HG03571 (cell line): ENCODE results near the gene ZNF215.
A peak's percentile ranks its signal among the peaks of the same experiment; 100 is the strongest.
"Not testable (repeated sequence)": the region's sequence is repeated elsewhere in the genome, so short reads cannot be mapped to it uniquely, and the experiment has no call there.

Experiments used
- ATAC-seq: cut with Tn5 transposase; IDR thresholded peaks from one replicate; pipeline ENCODE4 v1.9.1; 2021; ENCODE audit not compliant: unreplicated experiment

Gene ZNF215

DNA sequence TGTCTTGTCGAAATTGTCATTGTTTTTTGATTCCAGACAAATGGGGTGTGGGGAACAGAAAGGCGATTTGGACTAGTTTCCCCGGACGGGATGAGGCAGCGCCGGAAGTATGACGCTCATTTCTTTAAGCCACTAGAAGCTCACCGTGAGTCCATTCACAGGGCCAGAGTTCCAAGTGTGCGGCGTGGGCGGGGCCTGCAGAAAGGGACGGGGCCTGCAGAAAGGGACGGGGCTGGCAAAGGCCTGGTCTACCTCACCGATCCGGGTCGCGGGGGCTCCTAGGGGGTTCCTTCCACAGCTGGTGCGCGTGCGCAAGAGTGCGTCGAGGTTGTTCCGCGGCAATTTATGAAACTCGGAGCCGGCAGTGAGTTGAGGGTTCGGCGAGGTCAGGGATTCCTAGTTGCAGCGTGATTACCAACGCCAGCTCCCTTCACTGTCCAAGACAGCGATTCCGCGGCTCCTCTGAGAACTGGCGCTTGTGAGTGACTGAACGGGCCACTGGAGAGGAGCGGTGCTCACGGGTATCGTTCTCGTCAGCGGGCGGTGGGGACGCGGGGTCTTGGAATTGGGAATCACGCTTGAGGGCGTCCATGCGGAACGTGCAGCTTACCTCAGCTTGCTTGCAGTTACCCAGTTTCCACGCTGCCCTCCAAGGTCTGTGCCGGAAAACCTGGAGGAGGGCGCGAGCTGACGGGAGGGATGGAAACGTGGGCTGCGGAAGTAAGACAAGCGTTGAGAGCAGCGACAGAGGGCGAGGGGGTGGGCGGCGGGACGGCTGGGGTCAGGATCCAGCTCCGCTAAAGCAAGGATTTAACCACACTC, at the start of gene ZNF215:
Gene ZNF215 (plus strand): TSS at position 219 of the 822 bp plus-strand sequence. CDS start 5,847 bp downstream, outside the sequence.
- ATAC-seq, result peak; percentile 47

DNA sequence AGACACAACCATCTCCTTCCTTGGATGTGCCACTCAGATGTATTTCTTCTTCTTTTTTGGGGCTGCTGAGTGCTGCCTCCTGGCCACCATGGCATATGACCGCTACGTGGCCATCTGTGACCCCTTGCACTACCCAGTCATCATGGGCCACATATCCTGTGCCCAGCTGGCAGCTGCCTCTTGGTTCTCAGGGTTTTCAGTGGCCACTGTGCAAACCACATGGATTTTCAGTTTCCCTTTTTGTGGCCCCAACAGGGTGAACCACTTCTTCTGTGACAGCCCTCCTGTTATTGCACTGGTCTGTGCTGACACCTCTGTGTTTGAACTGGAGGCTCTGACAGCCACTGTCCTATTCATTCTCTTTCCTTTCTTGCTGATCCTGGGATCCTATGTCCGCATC, 49.3 kb upstream of the ZNF215 start:
- ATAC-seq, result no peak

DNA sequence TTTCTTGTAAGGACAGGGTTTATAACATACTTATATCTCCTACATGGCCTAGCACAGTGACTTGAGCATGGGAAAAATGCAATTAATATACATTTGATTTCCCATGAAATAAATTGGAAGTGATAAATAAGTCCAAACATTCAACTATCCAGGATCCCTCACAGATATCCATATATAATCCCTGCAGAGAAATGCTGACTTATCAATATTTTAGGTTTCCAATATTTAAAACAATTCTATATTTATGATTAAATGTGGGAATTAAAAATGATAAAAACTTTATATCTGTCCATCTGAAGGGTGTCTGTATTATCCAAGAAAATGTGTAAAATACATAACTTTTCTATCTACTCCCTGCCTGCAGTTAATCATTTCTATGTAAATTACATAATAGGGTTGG, 43.5 kb upstream of the ZNF215 start:
- no peak for ATAC-seq

DNA sequence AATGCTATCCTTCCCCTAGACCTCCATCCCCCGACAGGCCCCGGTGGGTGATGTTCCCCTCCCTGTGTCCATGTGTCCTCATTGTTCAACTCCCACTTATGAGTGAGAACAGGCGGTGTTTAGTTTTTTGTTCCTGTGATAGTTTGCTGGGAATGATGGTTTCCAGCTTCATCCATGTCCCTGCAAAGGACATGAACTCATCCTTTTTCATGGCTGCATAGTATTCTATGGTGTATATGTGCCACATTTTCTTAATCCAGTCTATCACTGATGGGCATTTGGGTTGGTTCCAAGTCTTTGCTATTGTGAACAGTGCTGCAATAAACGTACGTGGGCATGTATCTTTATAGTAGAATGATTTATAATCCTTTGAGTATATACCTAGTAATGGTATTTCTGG, 38.5 kb upstream of the ZNF215 start:
- not testable (repeated sequence) for ATAC-seq

DNA sequence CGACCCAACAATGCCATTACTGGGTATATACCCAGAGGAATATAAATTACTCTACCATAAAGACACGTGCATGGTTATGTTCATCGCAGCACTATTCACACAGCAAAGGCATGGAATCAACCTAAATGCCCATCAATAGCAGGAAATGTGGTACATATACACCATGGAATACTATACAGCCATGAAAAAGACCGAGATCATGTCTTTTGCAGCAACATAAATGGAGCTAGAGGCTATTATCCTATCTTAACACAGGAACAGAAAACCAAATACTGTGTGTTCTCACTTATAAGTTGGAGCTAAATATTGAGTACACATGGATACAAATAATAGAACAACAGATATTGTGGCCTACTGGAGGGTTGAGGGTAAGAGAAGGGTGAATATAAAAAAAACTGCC, 37.4 kb upstream of the ZNF215 start:
- ATAC-seq, result no peak

DNA sequence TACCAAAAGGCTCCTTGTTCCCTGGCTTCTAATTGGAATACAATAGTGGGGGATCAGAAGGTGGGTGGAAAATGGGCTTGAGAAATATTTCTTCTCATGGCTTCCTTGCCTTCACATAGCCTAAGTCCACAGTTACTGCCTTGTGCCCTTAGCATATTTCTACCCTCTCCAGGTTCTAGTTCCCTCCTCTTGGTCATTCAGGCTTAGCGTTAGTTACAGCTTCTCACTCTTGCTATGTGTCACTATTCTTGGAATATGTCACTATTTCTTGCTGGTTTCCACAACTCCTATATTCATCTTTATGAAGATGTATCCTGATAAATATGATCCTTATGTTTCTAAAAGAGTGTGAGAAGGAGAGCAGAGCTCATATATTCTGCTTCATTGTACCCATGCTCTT, 36.4 kb upstream of the ZNF215 start:
- no peak for ATAC-seq

DNA sequence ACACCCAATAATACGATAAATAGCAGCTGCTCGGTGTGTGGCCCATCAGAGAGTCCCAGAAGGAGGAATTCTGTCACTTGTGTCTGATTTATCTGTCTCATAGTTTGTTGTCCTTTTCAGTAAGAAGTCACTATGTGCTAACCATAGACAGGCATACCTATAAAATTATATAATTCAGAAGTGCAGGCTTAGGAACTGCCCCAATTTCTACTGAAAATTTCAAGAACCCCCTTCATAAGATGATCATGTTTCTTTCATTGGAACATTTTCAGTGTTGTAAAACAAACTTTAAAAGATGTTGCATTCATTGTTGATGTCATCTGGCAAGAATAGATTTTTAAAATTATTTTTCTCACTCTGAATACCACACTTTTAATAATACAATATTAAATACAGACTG, 33.8 kb upstream of the ZNF215 start, which contains the start of gene OR2D2:
Gene OR2D2 (minus strand): TSS at position 101 of the 400 bp plus-strand sequence. CDS start 0 bp downstream, at position 101.
- no peak for ATAC-seq

DNA sequence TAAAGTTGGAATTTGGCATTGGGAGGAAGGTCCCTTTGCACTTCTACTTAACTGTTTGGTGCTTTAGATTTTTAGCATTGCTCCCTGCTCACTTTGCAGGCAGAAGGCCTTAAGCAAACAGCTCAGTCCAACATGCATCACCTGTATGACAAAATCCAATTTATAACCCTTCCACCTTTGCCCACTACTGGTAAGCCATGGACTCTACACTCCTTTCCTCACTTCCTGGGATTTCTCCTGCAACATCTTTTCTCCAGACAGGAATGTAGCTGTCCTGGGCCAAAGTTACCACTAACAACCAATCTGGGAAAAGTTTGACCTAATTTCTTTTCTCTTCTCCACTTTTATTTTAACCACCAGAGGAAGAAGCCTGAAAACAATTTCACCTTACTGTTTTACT, 32.1 kb upstream of the ZNF215 start:
- ATAC-seq, result no peak

DNA sequence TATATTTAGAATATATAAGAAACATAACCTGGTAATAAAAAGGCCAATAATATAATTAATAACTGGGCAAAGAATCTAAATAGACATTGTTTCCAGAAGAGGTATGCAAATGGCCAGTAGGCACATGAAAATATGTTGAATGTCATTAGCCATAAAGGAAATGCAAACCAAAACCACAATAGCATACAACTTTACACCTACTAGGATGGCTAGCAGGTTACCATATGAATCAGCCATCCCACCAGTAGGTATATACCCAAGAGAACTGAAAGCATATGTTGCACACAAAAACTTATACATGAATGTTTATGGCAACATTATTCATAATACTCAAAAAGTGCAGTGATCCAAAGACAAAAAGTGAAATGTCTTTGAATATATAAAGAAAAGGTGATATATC, 31.2 kb upstream of the ZNF215 start:
- ATAC-seq, result peak; percentile 86

DNA sequence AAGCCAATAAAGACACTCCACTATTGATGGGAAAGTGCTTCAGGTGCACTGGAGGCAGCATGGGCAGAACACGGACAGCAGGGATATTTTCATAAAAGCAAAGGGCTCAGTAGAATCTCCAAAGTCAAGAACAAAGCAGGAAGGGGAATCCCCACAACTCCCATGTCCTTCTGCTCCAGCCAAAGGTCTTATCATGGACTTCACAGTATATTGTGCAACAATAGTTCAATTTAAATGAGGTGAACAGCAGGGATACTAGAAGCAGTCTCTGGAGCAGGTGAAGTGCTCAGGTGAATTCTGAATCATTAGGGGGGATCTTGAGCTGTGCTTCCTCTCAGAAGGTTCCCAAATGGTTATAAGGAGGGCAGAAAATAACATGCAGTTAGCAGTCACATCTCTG, 27.3 kb upstream of the ZNF215 start:
- no peak for ATAC-seq

DNA sequence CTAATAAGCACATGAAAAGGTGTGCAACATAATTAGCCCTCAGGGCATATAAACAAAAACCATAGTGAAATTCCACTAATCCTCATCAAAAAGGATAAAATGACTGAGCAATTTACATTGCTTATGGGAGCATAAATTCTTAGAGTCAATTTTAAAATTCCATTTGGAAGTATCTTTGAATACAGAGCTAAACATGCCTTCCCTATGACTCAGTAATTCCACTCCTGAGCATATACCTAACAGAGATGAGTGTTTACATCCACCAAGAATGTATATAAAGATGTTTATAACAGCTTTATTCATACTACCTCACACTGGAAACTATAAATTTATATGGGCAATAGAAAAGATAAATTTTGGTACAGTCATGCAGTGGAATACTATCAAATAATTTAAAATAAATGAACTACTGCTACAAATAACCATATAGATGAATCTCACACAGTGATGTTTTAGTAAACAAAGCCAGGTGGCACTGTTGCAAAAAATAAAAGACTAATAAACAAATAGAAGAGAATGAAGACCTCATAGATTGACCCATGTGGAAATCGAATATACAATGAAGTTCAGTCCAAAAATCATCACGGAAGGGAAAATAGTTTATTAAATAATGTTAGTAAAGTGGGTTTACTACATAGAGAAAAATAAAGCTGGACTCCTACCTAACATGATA, 25.8 kb upstream of the ZNF215 start:
- no peak for ATAC-seq

DNA sequence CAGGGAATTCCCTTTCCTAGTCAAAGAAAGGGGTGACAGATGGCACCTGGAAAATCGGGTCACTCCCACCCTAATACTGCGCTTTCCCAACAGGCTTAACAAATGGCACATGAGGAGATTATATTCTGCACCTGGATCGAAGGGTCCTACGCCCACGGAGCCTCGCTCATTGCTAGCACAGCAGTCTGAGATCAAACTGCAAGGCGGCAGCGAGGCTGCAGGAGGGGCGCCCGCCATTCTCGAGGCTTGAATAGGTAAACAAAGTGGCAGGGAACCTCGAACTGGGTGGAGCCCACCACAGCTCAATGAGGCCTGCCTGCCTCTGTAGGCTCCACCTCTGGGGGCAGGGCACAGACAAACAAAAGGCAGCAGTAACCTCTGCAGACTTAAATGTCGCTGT, 21.4 kb upstream of the ZNF215 start:
- not testable (repeated sequence) for ATAC-seq

DNA sequence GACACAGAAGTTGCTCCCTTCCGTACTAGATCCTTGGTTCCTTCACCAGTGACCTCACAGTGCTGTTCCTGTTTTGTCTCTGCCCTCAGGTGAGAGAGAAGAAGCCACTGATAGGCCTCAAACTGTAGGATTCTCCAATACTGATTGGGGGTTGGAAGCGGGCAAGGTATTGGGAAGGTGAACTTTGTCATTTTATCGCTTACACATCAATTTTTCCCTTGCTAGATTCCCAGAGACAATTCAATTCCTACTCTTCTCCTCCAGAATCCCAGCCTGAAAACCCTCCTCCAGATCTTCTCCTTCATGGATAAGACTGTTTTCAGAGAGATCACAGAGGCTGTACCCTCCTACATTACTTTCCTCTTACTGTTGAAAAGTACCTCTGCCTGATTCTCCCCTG, 14.8 kb upstream of the ZNF215 start:
- no peak for ATAC-seq

DNA sequence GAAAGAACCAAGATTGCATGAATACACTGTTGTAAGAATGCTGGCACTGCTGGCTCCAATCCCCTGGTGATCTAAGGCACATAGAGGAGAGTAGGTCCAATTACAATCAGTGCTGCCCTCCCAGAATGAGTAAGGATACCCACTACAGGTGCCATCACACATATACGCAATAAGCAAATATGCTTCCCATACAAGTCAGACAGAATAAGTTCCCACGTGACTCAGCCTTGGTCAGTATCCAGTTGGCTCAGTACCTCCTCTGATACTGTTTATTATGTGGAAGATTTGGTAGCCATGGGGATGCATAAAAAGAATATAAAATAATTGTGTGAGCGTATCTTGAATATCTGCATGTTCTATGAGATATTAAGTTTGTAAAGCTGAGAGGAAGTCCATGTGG, 14.3 kb upstream of the ZNF215 start:
- no peak for ATAC-seq

DNA sequence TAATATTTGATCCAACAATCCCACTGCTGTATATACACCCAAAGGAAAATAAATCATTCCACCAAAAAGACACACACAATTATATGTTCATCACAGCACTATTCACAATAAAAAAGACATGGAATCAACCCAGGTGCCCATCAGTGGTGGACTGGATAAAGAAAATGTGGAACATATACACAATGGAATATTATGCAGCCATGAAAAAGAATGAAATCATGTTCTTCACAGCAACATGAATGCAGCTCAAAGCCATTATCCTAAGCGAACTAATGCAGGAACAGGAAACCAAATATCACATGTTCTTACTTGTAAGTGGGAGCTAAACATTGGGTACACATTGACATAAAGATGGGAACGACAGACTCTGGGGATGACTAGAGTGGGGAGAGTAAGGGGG, 6.5 kb upstream of the ZNF215 start:
- ATAC-seq, result no peak

DNA sequence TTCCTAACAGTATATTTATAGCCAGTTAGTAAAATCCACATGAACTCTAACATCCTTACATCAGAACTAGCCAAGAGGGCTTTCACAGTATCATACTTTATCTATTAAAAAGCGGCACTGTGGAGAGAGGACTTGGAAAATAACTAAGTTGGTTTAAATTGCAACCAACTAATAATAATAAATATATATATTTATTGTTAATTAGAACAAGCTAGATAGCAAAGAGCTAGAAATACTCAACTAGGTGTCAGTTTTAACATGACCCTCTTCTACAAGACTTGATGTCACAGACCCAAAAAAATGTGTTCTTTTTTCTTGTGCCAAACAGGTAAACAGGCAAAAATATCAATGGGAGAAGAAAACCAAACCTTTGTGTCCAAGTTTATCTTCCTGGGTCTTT, 5.5 kb upstream of the ZNF215 start, which contains the start of gene OR2D3:
Gene OR2D3 (plus strand): TSS at position 301 of the 400 bp plus-strand sequence. CDS start 0 bp downstream, at position 301.
- ATAC-seq, result no peak

DNA sequence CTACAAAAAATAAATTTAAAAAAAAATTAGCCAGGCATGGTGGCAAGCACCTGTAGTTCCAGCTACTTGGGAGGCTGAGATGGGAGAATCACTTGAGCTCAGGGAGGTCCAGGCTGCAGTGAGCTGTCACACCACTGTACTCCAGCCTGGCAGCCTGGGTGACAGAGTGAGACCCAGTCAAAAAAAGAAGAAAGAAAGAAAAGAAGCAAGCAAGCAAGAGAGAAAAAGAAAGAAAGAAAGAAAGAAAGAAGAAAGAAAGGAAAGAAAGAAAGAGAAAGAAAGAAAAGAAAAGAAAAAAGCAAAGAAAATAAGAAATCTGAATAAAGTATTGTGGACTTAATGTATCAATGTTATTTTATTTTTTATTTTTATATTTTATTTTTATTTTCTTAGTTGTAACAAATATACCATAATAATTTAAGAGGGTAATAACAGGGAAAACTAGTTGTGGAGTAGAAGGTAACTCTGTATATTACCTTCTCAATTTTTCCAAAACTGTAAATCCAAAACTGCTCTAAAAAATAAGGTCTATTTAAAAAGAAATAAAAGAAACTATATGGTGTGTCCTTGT, 1.1 kb upstream of the ZNF215 start:
- no peak for ATAC-seq

DNA sequence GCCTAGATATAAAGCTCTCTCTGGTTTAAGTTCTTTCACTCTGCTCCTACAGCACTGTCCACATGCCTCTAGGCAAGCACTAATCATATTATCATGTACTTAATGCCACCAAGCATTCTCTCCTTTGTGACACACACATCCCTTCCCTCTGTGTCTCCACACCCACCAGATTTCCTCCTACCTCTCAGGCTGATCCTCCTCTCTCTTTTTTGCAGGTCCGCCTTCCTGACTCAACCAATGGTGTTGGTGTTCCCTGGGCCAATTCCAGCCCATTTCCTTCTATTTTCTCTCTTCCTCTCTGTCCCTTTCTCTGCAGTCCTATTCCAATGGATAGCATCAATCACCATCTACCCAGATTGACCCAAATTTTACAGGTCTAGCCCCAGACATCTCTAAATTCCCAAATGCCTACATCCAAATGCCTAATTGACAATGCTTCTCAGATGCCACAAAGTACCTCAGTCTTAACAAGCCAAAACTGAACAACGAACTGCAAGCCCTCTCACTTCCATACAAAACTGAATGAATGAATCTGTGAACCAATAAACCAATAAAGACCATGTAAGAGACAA, 504 bp upstream of the ZNF215 start:
- ATAC-seq, result no peak

DNA sequence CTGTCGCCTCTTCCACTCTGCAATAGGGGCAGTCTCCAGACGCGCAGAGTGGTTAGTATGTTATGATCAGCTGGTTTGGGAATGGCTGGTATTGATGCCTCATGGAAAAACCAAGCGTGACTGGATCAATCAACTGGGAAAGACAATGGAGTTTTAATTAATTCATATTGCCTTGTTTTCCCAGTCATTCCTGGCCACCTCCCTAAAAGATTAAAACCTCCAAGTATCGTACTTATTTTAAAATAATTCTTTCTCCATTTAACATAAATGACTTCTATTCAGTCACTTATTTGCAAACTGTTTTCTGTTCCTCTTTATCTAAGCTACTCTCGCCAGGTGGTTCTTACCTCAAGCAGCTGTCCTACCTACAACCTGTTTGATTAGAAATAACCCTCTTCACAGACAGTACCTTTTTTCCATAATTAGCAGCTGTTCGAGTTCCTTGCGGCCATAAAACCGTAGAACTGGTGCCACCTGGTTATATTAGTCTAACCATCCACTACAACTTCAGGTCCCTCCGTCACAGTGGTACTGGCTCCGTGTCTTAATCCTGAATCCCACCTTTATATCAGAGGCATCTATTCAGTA, 898 bp downstream of the ZNF215 start:
- ATAC-seq, result peak; percentile 72

DNA sequence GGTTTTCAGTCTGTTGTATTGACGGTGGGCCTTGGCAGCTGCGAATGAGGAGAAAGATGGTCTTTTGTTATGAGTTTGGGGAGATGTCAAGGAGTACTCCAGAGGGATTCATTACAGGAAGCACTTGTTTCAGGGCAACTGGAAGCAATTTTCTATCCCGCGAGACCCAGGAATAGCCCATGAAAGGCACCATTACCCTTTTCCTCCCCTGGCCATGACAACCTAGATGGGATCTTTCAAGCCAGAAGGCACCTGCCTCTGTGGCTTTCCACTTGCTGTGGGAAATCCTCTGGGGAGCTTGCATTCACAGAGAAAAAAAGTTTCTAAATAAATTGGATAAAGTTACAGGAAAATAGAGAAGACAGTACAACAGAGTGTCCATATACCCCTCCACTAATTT, 2.7 kb downstream of the ZNF215 start:
- ATAC-seq, result no peak

DNA sequence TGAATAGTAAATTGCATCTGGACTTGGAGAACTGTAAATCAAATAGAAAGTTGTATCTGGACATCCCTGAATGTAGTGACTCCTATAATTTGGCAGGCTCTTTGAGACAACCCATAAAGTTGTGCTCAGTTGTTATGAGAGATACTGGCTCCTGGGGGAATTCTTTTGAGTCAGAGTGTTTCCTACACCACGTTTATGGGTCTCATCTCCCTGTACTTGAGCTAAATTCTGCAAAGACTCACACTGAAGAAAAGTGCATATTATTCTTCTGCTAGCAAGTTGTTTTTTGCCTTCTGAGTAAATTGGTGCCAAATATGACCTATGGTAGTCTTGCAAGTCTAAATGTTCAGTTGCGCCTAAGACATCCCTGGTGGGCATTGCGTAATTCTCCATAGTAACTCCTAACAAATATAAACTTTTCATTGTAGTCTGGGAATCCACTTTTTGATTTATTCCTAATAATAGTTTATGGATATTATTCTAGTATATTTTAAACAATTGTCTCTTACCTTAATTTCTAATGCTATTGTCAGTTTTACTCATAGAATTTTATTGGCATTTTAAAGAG, 5.0 kb downstream of the ZNF215 start:
- ATAC-seq, result no peak
